ENCODE results near the gene ZDHHC14. TPM values are rescaled to one million over a fixed set of nuclear protein-coding genes. Genes with fewer than 3 reads are reported as not detected.

The ZDHHC14 gene
- polyA plus RNA-seq, 1 donor (not counting 4 experiments of a cell fraction or from before 2014, with no cell fraction given): 6.4 TPM

DNA sequence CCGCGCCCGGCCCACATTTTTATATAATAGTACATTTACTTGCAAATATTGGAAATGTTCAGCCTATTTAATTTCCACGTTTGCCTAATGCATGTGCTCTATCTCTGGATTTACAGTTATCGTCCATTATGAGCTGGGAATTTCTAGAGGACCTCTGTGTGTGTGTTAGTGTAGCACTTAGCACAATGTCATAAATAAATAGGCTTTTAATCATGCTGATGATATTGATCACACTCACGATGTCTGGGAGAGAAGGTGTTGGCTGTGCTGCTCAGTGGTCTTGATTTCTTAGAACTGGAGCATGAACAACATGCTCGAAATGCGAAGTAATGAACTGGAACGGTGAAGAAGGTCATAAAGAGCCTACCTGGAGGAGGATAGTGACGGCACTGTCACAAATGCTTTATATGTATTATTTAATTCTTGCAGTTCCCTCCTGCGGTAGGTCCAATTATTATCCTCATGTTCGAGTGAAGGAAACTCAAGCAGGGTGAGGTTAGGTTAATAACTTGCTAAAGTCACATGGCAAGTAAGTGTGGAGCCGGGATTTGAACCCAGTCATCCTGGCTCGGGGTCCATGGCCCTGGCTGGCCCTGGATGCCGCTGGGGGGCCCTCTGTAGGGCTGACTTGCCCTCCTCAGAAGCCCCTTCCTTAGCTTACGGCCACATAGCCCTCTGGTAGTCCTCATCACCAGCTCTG is 130.8 kb downstream of the ZDHHC14 start:
- Histone ChIP-seq H3K27ac (ENCODE audit: control insufficient read depth, insufficient read depth, low read length) (no peak overlapping the region), H3K9me1 (ENCODE audit: control insufficient read depth, extremely low read depth, insufficient read depth, low read length) (no peaks in the 10 kb centered on the region), H4K20me1 (ENCODE audit: control insufficient read depth, extremely low read depth, insufficient read depth, low read length) (no peaks in the 10 kb centered on the region), H3K9me3 (ENCODE audit: control insufficient read depth, low read depth, low read length) (no peaks in the 10 kb centered on the region), H3K4me1 (ENCODE audit: control insufficient read depth, extremely low read depth, insufficient read depth, low read length) (peaks cover 4% of the 10 kb centered on the region), H3K4me2 (ENCODE audit: control insufficient read depth, extremely low read depth, insufficient read depth, low read depth, low read length) (no peak overlapping the region), H3K9ac (ENCODE audit: control insufficient read depth, extremely low read depth, insufficient read depth, low read length) (no peak overlapping the region), H3K36me3 (ENCODE audit: control insufficient read depth in 2 of 2, extremely low read depth in 1 of 2, insufficient read depth in 2 of 2, low read length in 2 of 2) (no peaks in the 10 kb centered on the region), H3K79me2 (ENCODE audit: control insufficient read depth, insufficient read depth, low read length) (no peaks in the 10 kb centered on the region), H2AFZ (ENCODE audit: control insufficient read depth, low read length) (no peak overlapping the region), H3K27me3 (ENCODE audit: control insufficient read depth, extremely low read depth, insufficient read depth, low read length) (no peaks in the 10 kb centered on the region), H3K4me3 (ENCODE audit: control insufficient read depth in 2 of 3, extremely low read depth in 1 of 3, insufficient read depth in 2 of 3, low read depth in 1 of 3, low read length in 3 of 3) (no peak overlapping the region)
- dilution Hi-C loops (cut with MboI; ENCODE audit: extremely low pct_ligation_motif_present, low sequenced_read_pairs): no loop called here
- DNase-seq (ENCODE audit: low read depth, low spot score) (no peak), FAIRE-seq (no peak)
- TF ChIP-seq, protein P1, sequence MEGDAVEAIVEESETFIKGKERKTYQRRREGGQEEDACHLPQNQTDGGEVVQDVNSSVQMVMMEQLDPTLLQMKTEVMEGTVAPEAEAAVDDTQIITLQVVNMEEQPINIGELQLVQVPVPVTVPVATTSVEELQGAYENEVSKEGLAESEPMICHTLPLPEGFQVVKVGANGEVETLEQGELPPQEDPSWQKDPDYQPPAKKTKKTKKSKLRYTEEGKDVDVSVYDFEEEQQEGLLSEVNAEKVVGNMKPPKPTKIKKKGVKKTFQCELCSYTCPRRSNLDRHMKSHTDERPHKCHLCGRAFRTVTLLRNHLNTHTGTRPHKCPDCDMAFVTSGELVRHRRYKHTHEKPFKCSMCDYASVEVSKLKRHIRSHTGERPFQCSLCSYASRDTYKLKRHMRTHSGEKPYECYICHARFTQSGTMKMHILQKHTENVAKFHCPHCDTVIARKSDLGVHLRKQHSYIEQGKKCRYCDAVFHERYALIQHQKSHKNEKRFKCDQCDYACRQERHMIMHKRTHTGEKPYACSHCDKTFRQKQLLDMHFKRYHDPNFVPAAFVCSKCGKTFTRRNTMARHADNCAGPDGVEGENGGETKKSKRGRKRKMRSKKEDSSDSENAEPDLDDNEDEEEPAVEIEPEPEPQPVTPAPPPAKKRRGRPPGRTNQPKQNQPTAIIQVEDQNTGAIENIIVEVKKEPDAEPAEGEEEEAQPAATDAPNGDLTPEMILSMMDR (optimal IDR thresholded peaks at IDR 0.05 in 1 of 3, IDR thresholded peaks at IDR 0.05 in 1 of 3, conservative IDR thresholded peaks at IDR 0.05 in 1 of 3; ENCODE audit: extremely low read depth in 1 of 3, insufficient read depth in 2 of 3, low read length in 3 of 3): no peak
- no peak for TF ChIP-seq EZH2 (IDR thresholded peaks at IDR 0.05; ENCODE audit: low read length)

DNA sequence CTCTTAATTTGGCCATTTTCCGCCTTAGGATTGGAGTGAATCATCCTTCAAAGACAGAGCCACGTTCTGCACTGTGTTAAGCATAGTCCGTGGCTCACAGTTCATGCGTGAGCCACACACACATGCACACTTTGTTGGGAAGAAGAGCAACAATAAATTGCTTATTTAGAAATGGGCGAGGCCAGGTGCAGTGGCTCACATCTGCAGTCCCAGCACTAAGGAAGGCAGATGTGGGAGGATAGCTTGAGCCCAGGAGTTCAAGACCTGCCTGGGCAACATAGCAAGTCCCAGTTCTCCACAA is 131.3 kb downstream of the ZDHHC14 start:
- no peak overlapping the region for H3K4me2 ChIP-seq (ENCODE audit: control insufficient read depth, extremely low read depth, insufficient read depth, low read depth, low read length)
- dilution Hi-C loops (cut with MboI; ENCODE audit: extremely low pct_ligation_motif_present, low sequenced_read_pairs): no loop called here
- no peak overlapping the region for H2AFZ ChIP-seq (ENCODE audit: control insufficient read depth, low read length)
- no peaks in the 10 kb centered on the region for H3K79me2 ChIP-seq (ENCODE audit: control insufficient read depth, insufficient read depth, low read length)
- no peaks in the 10 kb centered on the region for H3K9me3 ChIP-seq (ENCODE audit: control insufficient read depth, low read depth, low read length)
- H3K4me1 ChIP-seq (ENCODE audit: control insufficient read depth, extremely low read depth, insufficient read depth, low read length): peaks cover 4% of the 10 kb centered on the region
- H3K9me1 ChIP-seq (ENCODE audit: control insufficient read depth, extremely low read depth, insufficient read depth, low read length): no peaks in the 10 kb centered on the region
- FAIRE-seq: no peak
- no peaks in the 10 kb centered on the region for H3K27me3 ChIP-seq (ENCODE audit: control insufficient read depth, extremely low read depth, insufficient read depth, low read length)
- no peaks in the 10 kb centered on the region for H3K36me3 ChIP-seq (ENCODE audit: control insufficient read depth in 2 of 2, extremely low read depth in 1 of 2, insufficient read depth in 2 of 2, low read length in 2 of 2)
- H3K4me3 ChIP-seq (ENCODE audit: control insufficient read depth in 2 of 3, extremely low read depth in 1 of 3, insufficient read depth in 2 of 3, low read depth in 1 of 3, low read length in 3 of 3): no peak overlapping the region
- H3K27ac ChIP-seq (ENCODE audit: control insufficient read depth, insufficient read depth, low read length): no peak overlapping the region
- no peak for DNase-seq (ENCODE audit: low read depth, low spot score)
- no peak overlapping the region for H3K9ac ChIP-seq (ENCODE audit: control insufficient read depth, extremely low read depth, insufficient read depth, low read length)
- H4K20me1 ChIP-seq (ENCODE audit: control insufficient read depth, extremely low read depth, insufficient read depth, low read length): no peaks in the 10 kb centered on the region
- TF ChIP-seq, protein P1 (optimal IDR thresholded peaks at IDR 0.05 in 1 of 3, IDR thresholded peaks at IDR 0.05 in 1 of 3, conservative IDR thresholded peaks at IDR 0.05 in 1 of 3; ENCODE audit: extremely low read depth in 1 of 3, insufficient read depth in 2 of 3, low read length in 3 of 3): no peak
- TF ChIP-seq EZH2 (IDR thresholded peaks at IDR 0.05; ENCODE audit: low read length): no peak
